ENCODE data around the gene C9orf78. TPM values are rescaled to one million over a fixed set of nuclear protein-coding genes. Genes with fewer than 3 reads are reported as not detected.
A peak's percentile ranks its signal among the peaks of the same experiment; 100 is the strongest.
"Not testable (repeated sequence)": the region's sequence is repeated elsewhere in the genome, so short reads cannot be mapped to it uniquely, and the experiment has no call there.

Gene C9orf78
- total RNA-seq, 1 experiment from 2014 or later: 59.3 TPM

GRCh38 chr9:129803676-129804060 lies 31.4 kb downstream of the C9orf78 start:
- H3K4me1 ChIP-seq (replicated peaks): peaks cover 8% of the 10 kb centered on the region; the same call in 1 of the 2 replicates
- no peaks in the 10 kb centered on the region for H3K9me3 ChIP-seq (replicated peaks)
- no peaks in the 10 kb centered on the region for H3K27me3 ChIP-seq (replicated peaks)
- no peak overlapping the region for H3K27ac ChIP-seq
- DNase-seq (ENCODE audit: low read depth in 1 of 2, low spot score in 2 of 2): peak in 1 of 2 experiments; percentile 14
- H3K4me3 ChIP-seq: peak overlapping the region; percentile 99
- H3K36me3 ChIP-seq: peaks cover 18% of the 10 kb centered on the region

- no peak within 1 kb of the TSS for H3K27ac ChIP-seq
- H3K36me3 ChIP-seq: peaks cover 17% of the 10 kb centered on the region
- no peaks in the 10 kb centered on the region for H3K27me3 ChIP-seq (replicated peaks)
- H3K4me3 ChIP-seq: peak within 1 kb of the TSS; percentile 99
- peak; percentile 93 to 95 for DNase-seq (ENCODE audit: low read depth in 1 of 2, low spot score in 2 of 2)
- H3K9me3 ChIP-seq (replicated peaks): no peaks in the 10 kb centered on the region
- peaks cover 8% of the 10 kb centered on the region; the same call in 1 of the 2 replicates for H3K4me1 ChIP-seq (replicated peaks)
These were observed 32.0 kb downstream of the C9orf78 start, which contains the start of gene TOR1B for GRCh38 chr9:129802833-129803675. Gene TOR1B (plus strand): TSS chr9:129803184. CDS start chr9:129803213, 29 bp downstream.

GRCh38 chr9:129801504-129801903 lies 33.6 kb downstream of the C9orf78 start:
- H3K4me1 ChIP-seq (replicated peaks): peaks cover 8% of the 10 kb centered on the region; the same call in 1 of the 2 replicates
- no peak overlapping the region for H3K27ac ChIP-seq
- H3K36me3 ChIP-seq: peaks cover 11% of the 10 kb centered on the region
- no peak for DNase-seq (ENCODE audit: low read depth in 1 of 2, low spot score in 2 of 2)
- no peak overlapping the region for H3K4me3 ChIP-seq
- no peaks in the 10 kb centered on the region for H3K27me3 ChIP-seq (replicated peaks)
- no peaks in the 10 kb centered on the region for H3K9me3 ChIP-seq (replicated peaks)

GRCh38 chr9:129798973-129799372 lies 36.1 kb downstream of the C9orf78 start:
- H3K27ac ChIP-seq: no peak overlapping the region

GRCh38 chr9:129796029-129796428 lies 39.0 kb downstream of the C9orf78 start:
- not testable (repeated sequence) for DNase-seq (ENCODE audit: low read depth in 1 of 2, low spot score in 2 of 2); H3K4me3 ChIP-seq; H3K27ac ChIP-seq; H3K4me1 ChIP-seq (replicated peaks); H3K9me3 ChIP-seq (replicated peaks); H3K27me3 ChIP-seq (replicated peaks); H3K36me3 ChIP-seq

More at GRCh38 chr9:129798973-129799372, 36.1 kb downstream of the C9orf78 start:
- DNase-seq (ENCODE audit: low read depth in 1 of 2, low spot score in 2 of 2): no peak
- no peaks in the 10 kb centered on the region for H3K9me3 ChIP-seq (replicated peaks)
- H3K4me1 ChIP-seq (replicated peaks): peaks cover 5% of the 10 kb centered on the region; the same call in 1 of the 2 replicates
- peaks cover 3% of the 10 kb centered on the region; the same call in 1 of the 2 replicates for H3K36me3 ChIP-seq
- H3K27me3 ChIP-seq (replicated peaks): 0 out of 2 replicates have a peak, but pooled peaks cover 3% of the 10 kb centered on the region
- no peak overlapping the region for H3K4me3 ChIP-seq

GRCh38 chr9:129794549-129794948 lies 40.5 kb downstream of the C9orf78 start:
- no peaks in the 10 kb centered on the region for H3K36me3 ChIP-seq
- H3K27ac ChIP-seq: no peak overlapping the region
- no peak for DNase-seq (ENCODE audit: low read depth in 1 of 2, low spot score in 2 of 2)
- 0 out of 2 replicates have a peak, but pooled peaks cover 3% of the 10 kb centered on the region for H3K27me3 ChIP-seq (replicated peaks)
- no peaks in the 10 kb centered on the region for H3K4me1 ChIP-seq (replicated peaks)
- H3K9me3 ChIP-seq (replicated peaks): no peaks in the 10 kb centered on the region
- H3K4me3 ChIP-seq: no peak overlapping the region

GRCh38 chr9:129786481-129786880 lies 48.6 kb downstream of the C9orf78 start:
- Histone ChIP-seq H3K9me3 (replicated peaks) (no peaks in the 10 kb centered on the region), H3K27ac (no peak overlapping the region), H3K4me3 (no peak overlapping the region), H3K36me3 (no peaks in the 10 kb centered on the region), H3K4me1 (replicated peaks) (peaks cover 8% of the 10 kb centered on the region), H3K27me3 (replicated peaks) (no peaks in the 10 kb centered on the region)
- DNase-seq (ENCODE audit: low read depth in 1 of 2, low spot score in 2 of 2): no peak

- H3K4me1 ChIP-seq (replicated peaks): peaks cover 8% of the 10 kb centered on the region
- no peaks in the 10 kb centered on the region for H3K36me3 ChIP-seq
- no peak for DNase-seq (ENCODE audit: low read depth in 1 of 2, low spot score in 2 of 2)
- H3K4me3 ChIP-seq: no peak overlapping the region
- no peak overlapping the region for H3K27ac ChIP-seq
- H3K27me3 ChIP-seq (replicated peaks): no peaks in the 10 kb centered on the region
- H3K9me3 ChIP-seq (replicated peaks): no peaks in the 10 kb centered on the region
These were observed 49.2 kb downstream of the C9orf78 start for GRCh38 chr9:129785866-129786265.

- DNase-seq (ENCODE audit: low read depth in 1 of 2, low spot score in 2 of 2); H3K27me3 ChIP-seq (replicated peaks); H3K36me3 ChIP-seq; H3K27ac ChIP-seq; H3K4me1 ChIP-seq (replicated peaks); H3K9me3 ChIP-seq (replicated peaks); H3K4me3 ChIP-seq: not testable (repeated sequence)
These were observed 50.1 kb downstream of the C9orf78 start for GRCh38 chr9:129784970-129785369.

GRCh38 chr9:129783516-129784361 lies 51.3 kb downstream of the C9orf78 start:
- DNase-seq (ENCODE audit: low read depth in 1 of 2, low spot score in 2 of 2): peak; percentile 60 to 75
- Histone ChIP-seq H3K4me1 (replicated peaks) (peaks cover 8% of the 10 kb centered on the region), H3K9me3 (replicated peaks) (no peaks in the 10 kb centered on the region), H3K27me3 (replicated peaks) (no peaks in the 10 kb centered on the region), H3K36me3 (no peaks in the 10 kb centered on the region), H3K4me3 (no peak overlapping the region), H3K27ac (no peak overlapping the region)

- DNase-seq (ENCODE audit: low read depth in 1 of 2, low spot score in 2 of 2): peak; percentile 45 to 55
- H3K27ac ChIP-seq: no peak overlapping the region
- H3K4me1 ChIP-seq (replicated peaks): peaks cover 19% of the 10 kb centered on the region
- H3K36me3 ChIP-seq: no peaks in the 10 kb centered on the region
- no peaks in the 10 kb centered on the region for H3K9me3 ChIP-seq (replicated peaks)
- no peak overlapping the region for H3K4me3 ChIP-seq
- no peaks in the 10 kb centered on the region for H3K27me3 ChIP-seq (replicated peaks)
These were observed 53.1 kb downstream of the C9orf78 start for GRCh38 chr9:129781981-129782380.

- no peaks in the 10 kb centered on the region for H3K9me3 ChIP-seq (replicated peaks)
- H3K27me3 ChIP-seq (replicated peaks): no peaks in the 10 kb centered on the region
- no peak overlapping the region for H3K4me3 ChIP-seq
- DNase-seq (ENCODE audit: low read depth in 1 of 2, low spot score in 2 of 2): no peak
- no peak overlapping the region for H3K27ac ChIP-seq
- H3K36me3 ChIP-seq: no peaks in the 10 kb centered on the region
- peaks cover 27% of the 10 kb centered on the region for H3K4me1 ChIP-seq (replicated peaks)
These were observed 53.9 kb downstream of the C9orf78 start for GRCh38 chr9:129781131-129781530.

GRCh38 chr9:129779560-129780190 lies 55.4 kb downstream of the C9orf78 start:
- H3K4me3 ChIP-seq: no peak overlapping the region
- H3K4me1 ChIP-seq (replicated peaks): peaks cover 28% of the 10 kb centered on the region
- no peak for DNase-seq (ENCODE audit: low read depth in 1 of 2, low spot score in 2 of 2)
- no peaks in the 10 kb centered on the region for H3K27me3 ChIP-seq (replicated peaks)
- H3K36me3 ChIP-seq: no peaks in the 10 kb centered on the region
- H3K27ac ChIP-seq: no peak overlapping the region
- no peaks in the 10 kb centered on the region for H3K9me3 ChIP-seq (replicated peaks)

All from SJSA1 (cell line).